ENCODE measurements around the gene TMEM141. TPM values are rescaled to one million over a fixed set of nuclear protein-coding genes. Genes with fewer than 3 reads are reported as not detected.
A peak's percentile ranks its signal among the peaks of the same experiment; 100 is the strongest.

Gene TMEM141
- total RNA-seq, 1 donor from 2014 or later, result 64.4 TPM

GRCh38 chr9:136748201-136748600 is 42.9 kb upstream of the TMEM141 start, which contains the start of gene LCN6:
Gene LCN6 (minus strand): TSS chr9:136748525. CDS start chr9:136748483, 42 bp downstream.
- DNase-seq (no peak), ATAC-seq (peak; percentile 3)
- intact Hi-C loops (cut with DNase I), result no loop called here
- peaks cover 12% of the 10 kb centered on the region for H3K27me3 ChIP-seq
- peak within 1 kb of the TSS; percentile 58 for H3K27ac ChIP-seq
- peaks cover 11% of the 10 kb centered on the region for H3K4me1 ChIP-seq
- no peaks in the 10 kb centered on the region for H3K9me3 ChIP-seq
- no peak for TF ChIP-seq CTCF (IDR thresholded peaks at IDR 0.05)
- H3K36me3 ChIP-seq, result no peaks in the 10 kb centered on the region
- no peak within 1 kb of the TSS for H3K4me3 ChIP-seq

- Histone ChIP-seq H3K4me1 (peaks cover 11% of the 10 kb centered on the region), H3K27ac (peak overlapping the region; percentile 58)
Observed at GRCh38 chr9:136748666-136749611, 42.2 kb upstream of the TMEM141 start.

GRCh38 chr9:136750526-136750925 is 40.6 kb upstream of the TMEM141 start:
- Histone ChIP-seq H3K27me3 (no peaks in the 10 kb centered on the region), H3K4me1 (peaks cover 11% of the 10 kb centered on the region), H3K27ac (no peak overlapping the region), H3K9me3 (no peaks in the 10 kb centered on the region), H3K36me3 (no peaks in the 10 kb centered on the region), H3K4me3 (no peak overlapping the region)
- no peak for TF ChIP-seq CTCF (IDR thresholded peaks at IDR 0.05)
- no peak for ATAC-seq
- intact Hi-C loops (cut with DNase I), result no loop called here
- DNase-seq, result no peak

More at GRCh38 chr9:136748666-136749611, 42.2 kb upstream of the TMEM141 start:
- peaks cover 5% of the 10 kb centered on the region for H3K27me3 ChIP-seq
- TF ChIP-seq CTCF (IDR thresholded peaks at IDR 0.05), result no peak
- H3K36me3 ChIP-seq, result no peaks in the 10 kb centered on the region
- H3K4me3 ChIP-seq, result no peak overlapping the region
- no peaks in the 10 kb centered on the region for H3K9me3 ChIP-seq
- ATAC-seq (peak; percentile 43), DNase-seq (peak; percentile 81)
- intact Hi-C loops (cut with DNase I), result no loop called here

GRCh38 chr9:136751244-136751643 is 39.9 kb upstream of the TMEM141 start:
- no peak for ATAC-seq
- TF ChIP-seq CTCF (IDR thresholded peaks at IDR 0.05), result no peak
- no peak for DNase-seq
- intact Hi-C loops (cut with DNase I), result no loop called here
- Histone ChIP-seq H3K27me3 (no peaks in the 10 kb centered on the region), H3K27ac (no peak overlapping the region), H3K4me1 (peaks cover 11% of the 10 kb centered on the region), H3K36me3 (no peaks in the 10 kb centered on the region), H3K4me3 (no peak overlapping the region), H3K9me3 (no peaks in the 10 kb centered on the region)

GRCh38 chr9:136751814-136752213 is 39.3 kb upstream of the TMEM141 start:
- no peak for DNase-seq
- H3K4me3 ChIP-seq, result no peak overlapping the region
- ATAC-seq, result no peak
- H3K9me3 ChIP-seq, result no peaks in the 10 kb centered on the region
- no peaks in the 10 kb centered on the region for H3K27me3 ChIP-seq
- no peaks in the 10 kb centered on the region for H3K36me3 ChIP-seq
- H3K4me1 ChIP-seq, result peaks cover 11% of the 10 kb centered on the region
- no peak for TF ChIP-seq CTCF (IDR thresholded peaks at IDR 0.05)
- H3K27ac ChIP-seq, result no peak overlapping the region
- intact Hi-C loops (cut with DNase I), result no loop called here

All from upper lobe of right lung (tissue), 1 donor.